RWPE2 (cell line): ENCODE measurements around the gene FASTK.

Source experiments
- ATAC-seq: fragments of 200-7000 bp; cut with Tn5 transposase; 3 replicates; pipeline ENCODE4 v1.9.1; 2021; ENCODE audit warnings: low read depth
- DNase-seq: peaks from one replicate; pipeline ENCODE4 v3.0.0-alpha.2; 2020; ENCODE audit warnings: low spot score
- H3K27ac ChIP-seq: fragments of 450-650 bp; 2 replicates; pipeline ENCODE4 v1.5.1; 2017; ENCODE audit warnings: mild to moderate bottlenecking; ENCODE audit not compliant: poor library complexity, severe bottlenecking
- H3K27me3 ChIP-seq: fragments of 250-450 bp; sonication (Bioruptor Pico); 2 replicates; pipeline ENCODE4 v1.5.1; 2021; ENCODE audit warnings: mild to moderate bottlenecking, moderate library complexity; ENCODE audit not compliant: insufficient read depth, poor library complexity, severe bottlenecking
- H3K36me3 ChIP-seq: fragments of 250-450 bp; sonication (Bioruptor Pico); 2 replicates; pipeline ENCODE4 v1.5.1; 2020; ENCODE audit warnings: low read depth, mild to moderate bottlenecking, moderate library complexity
- H3K4me1 ChIP-seq: fragments of 250-450 bp; sonication (Bioruptor Pico); 2 replicates; pipeline ENCODE4 v1.5.1; 2021; ENCODE audit warnings: mild to moderate bottlenecking, moderate library complexity; ENCODE audit not compliant: insufficient read depth, poor library complexity, severe bottlenecking
- H3K4me3 ChIP-seq: fragments of 250-450 bp; sonication (Bioruptor Pico); 2 replicates; pipeline ENCODE4 v1.5.1; 2021; ENCODE audit warnings: mild to moderate bottlenecking, moderate library complexity; ENCODE audit not compliant: severe bottlenecking
- H3K9me3 ChIP-seq: fragments of 250-450 bp; sonication (Bioruptor Pico); 2 replicates; pipeline ENCODE4 v1.5.1; 2021; ENCODE audit warnings: mild to moderate bottlenecking, moderate library complexity; ENCODE audit not compliant: severe bottlenecking
- TF ChIP-seq, protein P1 (sequence below): fragments of 450-650 bp; IDR thresholded peaks from one replicate; pipeline ENCODE4 v1.5.1; 2017; ENCODE audit warnings: mild to moderate bottlenecking, moderate library complexity; ENCODE audit not compliant: poor library complexity, severe bottlenecking

The FASTK gene

DNA sequence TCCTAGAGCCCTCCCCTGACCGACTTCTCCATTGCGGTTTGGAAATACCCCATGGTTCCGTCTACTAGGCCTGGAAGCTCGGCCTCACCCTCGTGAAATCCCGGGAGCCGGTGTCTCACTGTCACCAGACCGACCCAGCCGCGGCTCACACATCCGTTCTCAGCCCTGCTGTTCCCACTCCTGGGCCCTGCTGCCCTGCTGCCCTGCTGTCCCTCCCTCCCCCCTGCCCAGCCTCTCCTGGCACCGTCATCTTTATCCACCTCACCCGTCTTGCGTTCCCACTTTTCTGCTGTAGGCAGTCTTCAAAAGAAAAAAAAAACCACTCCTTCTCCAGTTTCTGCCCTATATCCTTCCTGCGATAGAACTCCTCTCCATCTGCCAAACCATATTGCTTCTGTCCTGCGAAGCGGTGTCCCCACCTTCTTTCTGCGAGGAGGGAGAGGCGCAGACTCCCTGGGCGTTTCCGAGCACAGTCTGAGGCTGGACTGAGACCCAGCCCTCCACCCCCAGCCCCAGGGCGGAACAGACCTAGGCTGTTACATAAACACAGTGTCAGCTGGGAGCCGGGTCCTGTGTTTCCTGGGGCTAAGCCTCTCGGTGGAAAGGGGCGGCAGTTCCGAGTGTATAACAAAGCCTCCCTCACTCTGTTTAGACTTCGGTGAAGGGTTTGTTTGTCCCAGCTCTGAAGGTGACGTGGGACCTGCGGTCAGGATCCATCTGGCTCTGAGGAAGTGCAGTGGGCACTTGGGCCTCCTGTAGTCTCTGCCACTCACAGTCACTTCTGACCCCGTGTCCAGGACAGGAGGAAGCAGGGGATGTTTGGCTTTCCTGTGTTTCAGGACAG, 8.5 kb upstream of the FASTK start:
- TF ChIP-seq, protein P1, sequence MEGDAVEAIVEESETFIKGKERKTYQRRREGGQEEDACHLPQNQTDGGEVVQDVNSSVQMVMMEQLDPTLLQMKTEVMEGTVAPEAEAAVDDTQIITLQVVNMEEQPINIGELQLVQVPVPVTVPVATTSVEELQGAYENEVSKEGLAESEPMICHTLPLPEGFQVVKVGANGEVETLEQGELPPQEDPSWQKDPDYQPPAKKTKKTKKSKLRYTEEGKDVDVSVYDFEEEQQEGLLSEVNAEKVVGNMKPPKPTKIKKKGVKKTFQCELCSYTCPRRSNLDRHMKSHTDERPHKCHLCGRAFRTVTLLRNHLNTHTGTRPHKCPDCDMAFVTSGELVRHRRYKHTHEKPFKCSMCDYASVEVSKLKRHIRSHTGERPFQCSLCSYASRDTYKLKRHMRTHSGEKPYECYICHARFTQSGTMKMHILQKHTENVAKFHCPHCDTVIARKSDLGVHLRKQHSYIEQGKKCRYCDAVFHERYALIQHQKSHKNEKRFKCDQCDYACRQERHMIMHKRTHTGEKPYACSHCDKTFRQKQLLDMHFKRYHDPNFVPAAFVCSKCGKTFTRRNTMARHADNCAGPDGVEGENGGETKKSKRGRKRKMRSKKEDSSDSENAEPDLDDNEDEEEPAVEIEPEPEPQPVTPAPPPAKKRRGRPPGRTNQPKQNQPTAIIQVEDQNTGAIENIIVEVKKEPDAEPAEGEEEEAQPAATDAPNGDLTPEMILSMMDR: no peak
- H3K9me3 ChIP-seq: no peaks in the 10 kb centered on the region
- H3K4me1 ChIP-seq: peaks cover 3% of the 10 kb centered on the region
- peaks cover 30% of the 10 kb centered on the region for H3K36me3 ChIP-seq
- H3K27ac ChIP-seq: peak overlapping the region; percentile 66
- peak; percentile 68 for DNase-seq
- ATAC-seq: peak; percentile 24
- peak overlapping the region; percentile 82 for H3K4me3 ChIP-seq
- no peaks in the 10 kb centered on the region for H3K27me3 ChIP-seq

DNA sequence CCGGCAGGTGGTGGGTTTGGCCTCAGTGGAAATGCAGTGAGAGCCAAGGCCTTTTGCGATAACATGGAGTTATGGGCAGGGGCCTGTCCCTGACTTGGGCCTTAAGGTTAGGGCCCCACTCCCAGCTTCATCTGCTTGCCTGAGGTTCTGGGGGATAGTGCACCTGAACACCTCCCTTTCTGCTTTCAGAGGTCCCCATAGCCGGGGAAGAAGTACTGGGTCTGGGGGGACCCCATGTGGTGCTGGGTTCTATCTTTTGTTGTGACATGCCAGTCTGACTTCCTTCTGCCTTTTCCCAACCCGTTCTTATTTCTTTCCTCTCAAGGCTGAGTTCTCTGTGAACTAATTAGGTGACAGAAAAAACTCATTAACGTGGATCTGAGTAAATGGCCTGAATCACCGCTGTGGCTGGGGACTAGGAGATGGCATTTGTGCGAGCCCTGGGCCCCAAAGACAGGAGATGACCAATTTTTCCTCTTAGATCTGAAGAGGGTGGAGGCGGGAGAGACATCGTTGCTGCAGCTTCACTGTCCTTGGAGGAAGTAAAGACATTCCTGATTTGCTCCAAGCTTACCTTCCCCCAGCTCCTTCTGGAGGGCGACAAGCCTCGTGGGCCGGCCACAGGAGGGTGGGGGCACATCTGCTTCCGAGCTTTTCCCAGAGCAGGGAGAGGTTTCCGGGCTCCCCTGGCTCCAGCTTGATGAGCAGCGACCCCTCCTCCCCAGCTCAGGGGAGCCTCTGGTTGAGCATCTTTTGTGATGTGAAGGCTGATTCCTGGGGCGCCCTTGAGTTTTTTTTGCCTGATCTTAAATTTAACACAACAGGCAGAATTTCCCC, 7.6 kb upstream of the FASTK start:
- Histone ChIP-seq H3K27me3 (no peaks in the 10 kb centered on the region), H3K36me3 (peaks cover 21% of the 10 kb centered on the region), H3K4me3 (peak overlapping the region; percentile 82), H3K27ac (peak overlapping the region; percentile 66), H3K9me3 (no peaks in the 10 kb centered on the region), H3K4me1 (peaks cover 3% of the 10 kb centered on the region)
- DNase-seq: no peak
- TF ChIP-seq, protein P1: no peak
- ATAC-seq: 0 out of 3 replicates have a peak, but pooled peaks have one; percentile 4

DNA sequence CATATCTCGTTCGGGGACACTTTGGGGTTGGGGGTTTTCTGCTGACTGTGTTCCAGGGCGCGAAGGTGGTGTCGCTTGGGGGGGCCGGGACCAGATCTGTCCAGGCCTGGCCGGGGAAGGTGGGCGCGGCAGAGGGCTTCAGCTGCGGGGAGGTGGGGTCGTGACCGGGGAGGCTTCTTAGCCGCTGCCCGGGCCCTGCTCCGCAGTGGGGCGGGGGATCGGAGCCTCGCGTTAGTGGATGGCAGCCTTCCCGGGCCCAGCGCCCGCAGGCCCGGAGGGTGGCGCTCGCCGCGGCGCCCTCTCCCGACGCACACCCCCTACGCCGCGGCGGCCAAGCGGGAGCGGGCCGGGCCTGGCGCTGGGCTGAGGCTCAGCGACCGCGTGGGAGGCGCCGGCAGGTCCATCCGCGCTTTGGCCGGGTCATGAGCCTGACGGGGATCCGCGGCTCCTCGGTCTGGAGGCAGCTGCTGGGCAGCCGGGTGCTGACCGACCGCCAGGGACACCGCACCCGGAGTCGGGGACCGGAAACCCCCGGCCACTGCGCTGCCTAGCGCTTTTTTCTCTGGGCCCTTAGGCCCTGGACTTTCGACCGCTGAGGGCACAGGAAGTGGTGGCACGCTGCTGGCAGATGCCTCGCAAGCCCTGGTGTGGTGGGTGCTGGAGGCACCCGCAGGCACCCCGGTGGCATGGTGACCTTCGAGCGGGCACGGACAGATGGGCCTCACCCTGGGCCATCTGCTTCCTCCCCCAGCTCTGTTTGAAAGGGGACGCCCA, 6.8 kb upstream of the FASTK start:
- Histone ChIP-seq H3K27me3 (no peaks in the 10 kb centered on the region), H3K4me1 (peaks cover 3% of the 10 kb centered on the region), H3K27ac (peak overlapping the region; percentile 66), H3K36me3 (peaks cover 17% of the 10 kb centered on the region), H3K9me3 (no peaks in the 10 kb centered on the region), H3K4me3 (peak overlapping the region; percentile 82)
- ATAC-seq: peak; percentile 9; the same call in 2 of the 3 replicates
- TF ChIP-seq, protein P1: peak; percentile 45
- peak; percentile 59 for DNase-seq

DNA sequence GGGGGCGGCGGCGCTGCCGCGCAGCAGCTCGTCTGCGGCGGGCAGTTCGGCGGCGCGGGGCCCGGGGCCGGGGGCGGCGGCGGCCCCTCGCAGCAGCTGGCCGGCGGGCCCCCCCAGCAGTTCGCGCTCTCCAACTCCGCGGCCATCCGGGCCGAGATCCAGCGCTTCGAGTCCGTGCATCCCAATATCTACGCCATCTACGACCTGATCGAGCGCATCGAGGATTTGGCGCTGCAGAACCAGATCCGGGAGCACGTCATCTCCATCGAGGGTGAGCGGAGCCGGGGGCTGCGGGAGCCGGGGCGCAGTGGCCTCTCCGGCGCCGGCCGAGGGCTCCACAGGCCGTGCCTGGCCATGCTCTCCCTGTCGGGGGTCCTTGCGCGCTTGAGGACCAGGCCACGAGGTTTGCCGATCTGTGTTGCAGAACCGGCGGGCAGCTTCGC, 6.2 kb upstream of the FASTK start:
- Histone ChIP-seq H3K27ac (peak overlapping the region; percentile 66), H3K9me3 (no peaks in the 10 kb centered on the region), H3K36me3 (peaks cover 11% of the 10 kb centered on the region), H3K27me3 (no peaks in the 10 kb centered on the region), H3K4me3 (peak overlapping the region; percentile 82), H3K4me1 (peaks cover 8% of the 10 kb centered on the region)
- DNase-seq (peak; percentile 47), ATAC-seq (no peak)
- TF ChIP-seq, protein P1: no peak
